IMR-90 (cell line): ENCODE data around the gene LARP7.

Experiments
- BHLHE40 ChIP-seq: fragments of 150-350 bp; IDR thresholded peaks from 2 replicates; pipeline ENCODE4 v1.6.1; 2016; ENCODE audit warnings: mild to moderate bottlenecking, low read depth, low read length
- CTCF ChIP-seq: conservative IDR thresholded peaks from 2 replicates; pipeline ENCODE4 v1.5.1; 2012; ENCODE audit warnings: mild to moderate bottlenecking, low read depth, low read length, improper control_type of control experiment
- FOS ChIP-seq: fragments of 150-350 bp; IDR thresholded peaks from 2 replicates; pipeline ENCODE4 v1.6.1; 2016; ENCODE audit warnings: low read depth, low read length
- MAFK ChIP-seq: IDR thresholded peaks from 2 replicates; pipeline ENCODE4 v1.6.1; 2012; ENCODE audit warnings: low read depth, low read length, improper control_type of control experiment
- NFE2L2 ChIP-seq: fragments of 150-350 bp; IDR thresholded peaks from 2 replicates; pipeline ENCODE4 v1.6.1; 2016; ENCODE audit warnings: low read depth, mild to moderate bottlenecking, low read length
- POLR2A ChIP-seq: IDR thresholded peaks from 2 replicates; pipeline ENCODE4 v1.6.1; 2012; ENCODE audit warnings: mild to moderate bottlenecking, low read depth, low read length
- RAD21 ChIP-seq: IDR thresholded peaks from 2 replicates; pipeline ENCODE4 v1.6.1; 2012; ENCODE audit warnings: low read length, improper control_type of control experiment
- RCOR1 ChIP-seq: IDR thresholded peaks from 2 replicates; pipeline ENCODE4 v1.6.1; 2012; ENCODE audit warnings: mild to moderate bottlenecking, low read length, improper control_type of control experiment; ENCODE audit not compliant: insufficient replicate concordance
- SMC3 ChIP-seq: fragments of 150-350 bp; IDR thresholded peaks from 2 replicates; pipeline ENCODE4 v1.6.1; 2016; ENCODE audit warnings: low read depth, mild to moderate bottlenecking, antibody characterized with exemption, low read length, moderate library complexity
- TF ChIP-seq, protein P1 (sequence below): fragments of 150-350 bp; IDR thresholded peaks from 2 replicates; pipeline ENCODE4 v1.6.1; 2017; ENCODE audit warnings: mild to moderate bottlenecking, antibody characterized with exemption, low read length, low read depth

DNA sequence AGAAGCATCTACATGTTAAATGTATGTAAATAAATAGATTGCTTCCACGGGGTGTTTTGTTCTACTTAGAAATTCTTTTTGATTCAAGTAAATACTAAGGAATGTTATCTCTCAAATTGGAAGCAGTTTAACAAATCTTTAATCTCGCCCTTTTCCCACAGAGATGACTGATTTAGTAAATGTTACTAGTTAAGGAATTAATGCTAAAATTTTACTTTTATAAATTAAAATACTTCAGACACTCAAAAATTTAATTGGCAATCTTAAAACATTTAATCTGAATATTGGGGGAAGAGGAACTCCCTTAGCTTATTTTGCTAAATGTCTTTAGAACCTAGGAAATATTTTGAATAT is 12.1 kb downstream of the LARP7 start:
- TF ChIP-seq CTCF (no peak), MAFK (no peak), POLR2A (no peak), RAD21 (no peak), SMC3 (no peak), NFE2L2 (no peak), BHLHE40 (no peak), FOS (no peak), RCOR1 (no peak)
- TF ChIP-seq, protein P1, sequence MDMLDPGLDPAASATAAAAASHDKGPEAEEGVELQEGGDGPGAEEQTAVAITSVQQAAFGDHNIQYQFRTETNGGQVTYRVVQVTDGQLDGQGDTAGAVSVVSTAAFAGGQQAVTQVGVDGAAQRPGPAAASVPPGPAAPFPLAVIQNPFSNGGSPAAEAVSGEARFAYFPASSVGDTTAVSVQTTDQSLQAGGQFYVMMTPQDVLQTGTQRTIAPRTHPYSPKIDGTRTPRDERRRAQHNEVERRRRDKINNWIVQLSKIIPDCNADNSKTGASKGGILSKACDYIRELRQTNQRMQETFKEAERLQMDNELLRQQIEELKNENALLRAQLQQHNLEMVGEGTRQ = no peak
